Erythroblast (primary cell): ENCODE data around the gene NR1I3.

Experiments used
- GATA1 ChIP-seq: IDR thresholded peaks from 2 replicates; pipeline ENCODE4 v1.6.1; 2011; ENCODE audit warnings: low read depth, mild to moderate bottlenecking, control low read depth, low read length, moderate library complexity
- POLR2A ChIP-seq: IDR thresholded peaks from 2 replicates; pipeline ENCODE4 v1.6.1; 2011; ENCODE audit warnings: mild to moderate bottlenecking, low read length

- no peak for TF ChIP-seq POLR2A
- no peak for TF ChIP-seq GATA1
Measured at GRCh38 chr1:161218301-161219077, 19.5 kb downstream of the NR1I3 start.
